H1 (cell line): ENCODE data around the gene GALNT11. TPM values are rescaled to one million over a fixed set of nuclear protein-coding genes. Genes with fewer than 3 reads are reported as not detected.

Experiments
- CTCF ChIA-PET: fragments of 300-600 bp; sonication (Branson Sonifier 250); formaldehyde crosslinking; loops from one replicate; lab custom pipeline; 2021; ENCODE audit not compliant: partially characterized antibody; lab: Charles Lee
- POLR2A ChIA-PET: fragments of 300-600 bp; sonication (Branson Sonifier 250); formaldehyde crosslinking; loops from one replicate; lab custom pipeline; 2021; ENCODE audit warnings: inconsistent platforms; ENCODE audit not compliant: partially characterized antibody; lab: Charles Lee
- DNase-seq, 2 experiments: peaks; one replicate each; pipeline versions ENCODE4 v3.0.0 to v3.0.0-alpha.2; 2010 to 2022; ENCODE audit warnings: low spot score in 2 of 2, low read depth in 1 of 2, mixed read lengths in 1 of 2
- FAIRE-seq: peaks from 2 replicates; lab custom pipeline; 2011; peaks lifted over from hg19 to GRCh38; lab: Jason Lieb, UNC
- H2AFZ ChIP-seq: 2 replicates; pipeline ENCODE4 v1.8.1; 2012; ENCODE audit warnings: low read length, inconsistent platforms
- H2AK5ac ChIP-seq: 2 replicates; pipeline ENCODE4 v1.6.1; 2013; ENCODE audit warnings: low read depth, low read length
- H2BK120ac ChIP-seq: replicated peaks from 2 replicates; pipeline ENCODE3; 2013; ENCODE audit warnings: low read depth, low read length, inconsistent platforms
- H2BK12ac ChIP-seq: 2 replicates; pipeline ENCODE4 v1.6.1; 2013; ENCODE audit warnings: low read depth, low read length
- H2BK15ac ChIP-seq: 2 replicates; pipeline ENCODE4 v1.6.1; 2013; ENCODE audit warnings: low read length
- H2BK20ac ChIP-seq: 2 replicates; pipeline ENCODE4 v1.6.1; 2013; ENCODE audit warnings: low read length
- H2BK5ac ChIP-seq: 2 replicates; pipeline ENCODE4 v1.6.1; 2013; ENCODE audit warnings: low read depth, low read length
- H3K14ac ChIP-seq: 2 replicates; pipeline ENCODE4 v1.6.1; 2013; ENCODE audit warnings: inconsistent platforms; ENCODE audit not compliant: insufficient read length
- H3K18ac ChIP-seq: 2 replicates; pipeline ENCODE4 v1.6.1; 2013; ENCODE audit warnings: low read length; ENCODE audit errors: extremely low read depth
- H3K23ac ChIP-seq: 2 replicates; pipeline ENCODE4 v1.6.1; 2013; ENCODE audit warnings: inconsistent platforms; ENCODE audit not compliant: insufficient read length
- H3K23me2 ChIP-seq: 2 replicates; pipeline ENCODE4 v1.6.1; 2013; ENCODE audit warnings: low read depth, low read length
- H3K27ac ChIP-seq: 2 replicates; pipeline ENCODE4 v1.6.1; 2011; ENCODE audit warnings: low read depth, low read length, inconsistent platforms
- H3K27me3 ChIP-seq, 4 experiments: replicated peaks in 1 of 4; 1 replicate in 1 of 4; 2 replicates in 3 of 4; pipeline versions ENCODE4 v1.6.1 to v1.8.1; 2011 to 2013; ENCODE audit warnings: low read length in 3 of 4, mild to moderate bottlenecking in 3 of 4, inconsistent platforms in 2 of 4, mixed read lengths in 2 of 4, moderate library complexity in 1 of 4; ENCODE audit not compliant: control insufficient read depth in 3 of 4, insufficient read depth in 3 of 4; ENCODE audit errors: extremely low read depth in 1 of 4
- H3K36me3 ChIP-seq, 4 experiments: 2 replicates each; pipeline versions ENCODE4 v1.6.1 to v1.8.1; 2011 to 2013; ENCODE audit warnings: mild to moderate bottlenecking in 4 of 4, low read length in 3 of 4, moderate library complexity in 2 of 4, control low read depth in 1 of 4, inconsistent platforms in 1 of 4; ENCODE audit not compliant: insufficient read depth in 4 of 4, control insufficient read depth in 2 of 4
- H3K4ac ChIP-seq: replicated peaks from 2 replicates; pipeline ENCODE3; 2013; ENCODE audit warnings: low read length, low read depth, mixed read lengths, inconsistent platforms; ENCODE audit not compliant: insufficient read length
- H3K4me1 ChIP-seq, 4 experiments: replicated peaks in 1 of 4; 1 replicate in 1 of 4; 2 replicates in 3 of 4; pipeline versions ENCODE4 v1.6.1 to v1.8.1; 2011 to 2013; ENCODE audit warnings: low read length in 3 of 4, inconsistent platforms in 2 of 4, mixed read lengths in 1 of 4; ENCODE audit not compliant: insufficient read depth in 4 of 4, control insufficient read depth in 3 of 4
- H3K4me2 ChIP-seq, 2 experiments: 2 replicates each; pipeline versions ENCODE4 v1.6.1 to v1.8.1; 2011 to 2013; ENCODE audit warnings: low read depth in 2 of 2, low read length in 2 of 2, control low read depth in 1 of 2, inconsistent platforms in 1 of 2, mild to moderate bottlenecking in 1 of 2; ENCODE audit not compliant: insufficient read depth in 1 of 2
- H3K4me3 ChIP-seq, 4 experiments: fragments of 200-600, 300-600 bp in 1 of 4; sonication (generic), shearing (Covaris generic), sonication (Bioruptor Twin) in 1 of 4; 2 replicates each; pipeline versions ENCODE4 v1.5.1 to v1.8.1; 2011 to 2016; ENCODE audit warnings: low read length in 4 of 4, low read depth in 3 of 4, control low read depth in 2 of 4, inconsistent platforms in 2 of 4, mild to moderate bottlenecking in 2 of 4, mixed read lengths in 1 of 4, moderate library complexity in 1 of 4; ENCODE audit not compliant: insufficient read depth in 2 of 4; ENCODE audit errors: extremely low read depth in 1 of 4
- H3K56ac ChIP-seq: replicated peaks from 2 replicates; pipeline ENCODE3; 2013; ENCODE audit warnings: low read depth, mild to moderate bottlenecking, mixed read lengths, low read length, inconsistent platforms; ENCODE audit not compliant: insufficient read length
- H3K79me1 ChIP-seq: 2 replicates; pipeline ENCODE4 v1.6.1; 2013; ENCODE audit warnings: low read depth, low read length, control low read depth
- H3K79me2 ChIP-seq, 2 experiments: 2 replicates each; pipeline versions ENCODE4 v1.6.1 to v1.8.1; 2012 to 2013; ENCODE audit warnings: low read length in 2 of 2, mild to moderate bottlenecking in 2 of 2, inconsistent platforms in 1 of 2; ENCODE audit not compliant: insufficient read depth in 2 of 2, control insufficient read depth in 1 of 2
- H3K9ac ChIP-seq, 4 experiments: replicated peaks in 1 of 4; 1 replicate in 1 of 4; 2 replicates in 3 of 4; pipeline versions ENCODE4 v1.6.1 to v1.8.1; 2011 to 2013; ENCODE audit warnings: low read depth in 3 of 4, low read length in 3 of 4, control low read depth in 2 of 4, mild to moderate bottlenecking in 2 of 4, moderate library complexity in 2 of 4, inconsistent platforms in 1 of 4; ENCODE audit errors: extremely low read depth in 1 of 4
- H3K9me3 ChIP-seq, 2 experiments: 2 replicates each; pipeline versions ENCODE4 v1.6.1 to v1.8.1; 2012 to 2013; ENCODE audit warnings: mild to moderate bottlenecking in 2 of 2, moderate library complexity in 2 of 2, control low read depth in 1 of 2, inconsistent platforms in 1 of 2, low read depth in 1 of 2, low read length in 1 of 2, mixed read lengths in 1 of 2; ENCODE audit not compliant: insufficient read depth in 2 of 2
- H4K20me1 ChIP-seq, 2 experiments: replicated peaks in 1 of 2; 2 replicates each; pipeline versions ENCODE3 to v1.8.1; 2011 to 2013; ENCODE audit warnings: inconsistent platforms in 2 of 2, low read length in 2 of 2, mild to moderate bottlenecking in 1 of 2; ENCODE audit not compliant: insufficient read depth in 2 of 2, control insufficient read depth in 1 of 2
- H4K5ac ChIP-seq: 2 replicates; pipeline ENCODE4 v1.6.1; 2013; ENCODE audit warnings: low read length, low read depth, mixed read lengths, inconsistent platforms; ENCODE audit not compliant: insufficient read length
- H4K8ac ChIP-seq: 2 replicates; pipeline ENCODE4 v1.8.0; 2013; ENCODE audit warnings: mild to moderate bottlenecking, moderate library complexity, low read length, inconsistent platforms; ENCODE audit not compliant: insufficient read depth; ENCODE audit errors: extremely low read depth
- H4K91ac ChIP-seq: replicated peaks from 2 replicates; pipeline ENCODE3; 2013; ENCODE audit warnings: low read length, mixed read lengths, inconsistent platforms; ENCODE audit not compliant: insufficient read length
- BCL11A ChIP-seq, 2 experiments: IDR thresholded peaks; one replicate each; pipeline ENCODE4 v1.6.1; 2011; ENCODE audit warnings: low read depth in 2 of 2, low read length in 2 of 2, mild to moderate bottlenecking in 2 of 2
- CBX8 ChIP-seq: fragments of 300-800, 300-1000 bp; sonication (generic); IDR thresholded peaks from 2 replicates; pipeline ENCODE4 v1.7.1; 2016; ENCODE audit warnings: low read depth, low read length, borderline replicate concordance
- CEBPB ChIP-seq: IDR thresholded peaks from 2 replicates; pipeline ENCODE4 v1.6.1; 2012; ENCODE audit warnings: low read depth, low read length
- CHD2 ChIP-seq: IDR thresholded peaks from 2 replicates; pipeline ENCODE4 v1.6.1; 2012; ENCODE audit warnings: low read length, improper control_type of control experiment
- EGR1 ChIP-seq: IDR thresholded peaks from 2 replicates; pipeline ENCODE4 v1.6.1; 2011; ENCODE audit warnings: low read depth, low read length, borderline replicate concordance
- GABPA ChIP-seq: IDR thresholded peaks from 2 replicates; pipeline ENCODE4 v1.6.1; 2011; ENCODE audit warnings: mild to moderate bottlenecking, low read length, moderate library complexity, borderline replicate concordance; ENCODE audit not compliant: insufficient read depth
- GTF2F1 ChIP-seq: IDR thresholded peaks from 2 replicates; pipeline ENCODE4 v1.6.1; 2012; ENCODE audit warnings: low read depth, low read length, improper control_type of control experiment, borderline replicate concordance
- HDAC6 ChIP-seq: IDR thresholded peaks from one replicate; pipeline ENCODE4 v1.7.1; 2012; ENCODE audit warnings: low read depth, mild to moderate bottlenecking, inconsistent platforms, low read length, moderate library complexity
- KDM1A ChIP-seq: fragments of 200-600, 300-600 bp; sonication (generic); IDR thresholded peaks from 2 replicates; pipeline ENCODE4 v1.7.1; 2016; ENCODE audit warnings: mild to moderate bottlenecking, low read length, borderline replicate concordance
- MAFK ChIP-seq: IDR thresholded peaks from 2 replicates; pipeline ENCODE4 v1.6.1; 2012; ENCODE audit warnings: low read depth, mild to moderate bottlenecking, improper control_type of control experiment, low read length
- SAP30 ChIP-seq: fragments of 300-600 bp; sonication (generic); IDR thresholded peaks from 2 replicates; pipeline ENCODE4 v1.7.1; 2012; ENCODE audit warnings: low read length, moderate library complexity, mild to moderate bottlenecking, inconsistent platforms; ENCODE audit not compliant: insufficient read depth, insufficient replicate concordance
- WGBS, 2 experiments: shearing (Covaris generic) in 1 of 2; methylation state at CpG; one replicate each; pipeline versions ENCODE4 v1.1.6 to v1.1.7; 2013 to 2015; ENCODE audit warnings: low lambda C conversion rate in 2 of 2, mixed read lengths in 2 of 2, inconsistent platforms in 1 of 2, low coverage in 1 of 2, missing lambda C conversion rate in 1 of 2; ENCODE audit not compliant: insufficient replicate concordance in 2 of 2, insufficient coverage in 1 of 2, insufficient read length in 1 of 2; ENCODE audit errors: extremely low coverage in 1 of 2, missing lambda C conversion rate in 1 of 2; 5-methylcytosine and 5-hydroxymethylcytosine counted together
- polyA plus RNA-seq, 7 experiments: library from polyadenylated mRNA; depleted of rRNA in 3 of 7; stranded (reverse) in 5 of 7; unstranded in 2 of 7; fragments of >200 nt in 5 of 7; fragments of 200-250 nt in 2 of 7; gene quantifications; 1 replicate in 5 of 7; 2 replicates in 1 of 7; 4 replicates in 1 of 7; pipeline versions ENCODE4 v1.2.1 to v1.2.3, GENCODE V29; 2011 to 2013; ENCODE audit warnings: missing spikeins in 2 of 7, mixed read lengths in 2 of 7
- total RNA-seq: library from RNA; stranded (reverse); fragmentation: NEBNext Ultra II Directional; extraction: Animal tissue kit (Norgen Biotek cat#: 25700); gene quantifications from 2 replicates; pipeline ENCODE4 v1.2.1, GENCODE V29; 2021
- TF ChIP-seq, protein P1 (sequence below): IDR thresholded peaks from 2 replicates; pipeline ENCODE4 v1.6.1; 2012; ENCODE audit warnings: inconsistent platforms

GALNT11 gene
- total and polyA plus RNA-seq, 2 of the 8 experiments (the other 6 are each of a cell fraction or from before 2014, with no cell fraction given), result 20.5 to 23.2 TPM

GRCh38 chr7:152140067-152140466 lies 114.6 kb downstream of the GALNT11 start:
- Histone ChIP-seq H3K18ac (no peak overlapping the region), H3K56ac (no peak overlapping the region), H3K4me1 (no peaks in the 10 kb centered on the region), H3K4me3 (no peak overlapping the region), H3K23me2 (no peaks in the 10 kb centered on the region), H3K4ac (no peak overlapping the region), H2BK12ac (no peak overlapping the region), H3K4me2 (no peak overlapping the region), H3K14ac (no peak overlapping the region), H3K36me3 (peaks cover 3 to 39% (median 36%) of the 10 kb centered on the region in 4 experiments; a peak in 7 of 8 replicates), H2AK5ac (no peak overlapping the region), H3K9ac (no peak overlapping the region), H2BK20ac (no peak overlapping the region), H2AFZ (no peak overlapping the region), H3K79me2 (no peaks in the 10 kb centered on the region), H4K20me1 (no peaks in the 10 kb centered on the region), H2BK120ac (no peak overlapping the region), H3K23ac (no peak overlapping the region), H2BK5ac (no peak overlapping the region), H3K79me1 (no peaks in the 10 kb centered on the region; the same call in 1 of the 2 replicates), H4K8ac (no peak overlapping the region), H3K9me3 (no peaks in the 10 kb centered on the region), H4K91ac (no peak overlapping the region), H4K5ac (no peak overlapping the region), H3K27me3 (no peaks in the 10 kb centered on the region), H3K27ac (no peak overlapping the region), H2BK15ac (no peak overlapping the region)
- POLR2A ChIA-PET, result no interaction called here
- CTCF ChIA-PET, result interaction anchor here (0.6 to 1.1 kb wide), 3 partner anchors 8 to 357 kb away, joined by 3 read pairs; no protein-coding TSS in a partner anchor
- WGBS, 2 experiments, result 88% methylated on average over 4 of the region's 4 CpGs; no CpG with 5 or more reads in 1 of the 2 experiments
- FAIRE-seq (no peak), DNase-seq (no peak)
- TF ChIP-seq CHD2 (no peak), BCL11A (IDR thresholded peaks at IDR 0.05; ENCODE audit: low read depth in 2 of 2, low read length in 2 of 2) (no peak), MAFK (no peak), CBX8 (no peak), KDM1A (no peak), CEBPB (no peak), SAP30 (no peak), HDAC6 (no peak), GTF2F1 (no peak), GABPA (no peak), EGR1 (no peak)
- TF ChIP-seq, protein P1, sequence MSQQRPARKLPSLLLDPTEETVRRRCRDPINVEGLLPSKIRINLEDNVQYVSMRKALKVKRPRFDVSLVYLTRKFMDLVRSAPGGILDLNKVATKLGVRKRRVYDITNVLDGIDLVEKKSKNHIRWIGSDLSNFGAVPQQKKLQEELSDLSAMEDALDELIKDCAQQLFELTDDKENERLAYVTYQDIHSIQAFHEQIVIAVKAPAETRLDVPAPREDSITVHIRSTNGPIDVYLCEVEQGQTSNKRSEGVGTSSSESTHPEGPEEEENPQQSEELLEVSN, result no peak
